Mucosa of rectum (tissue), 2 donors: ENCODE data around the gene ABCC4.

ENCODE experiments used
- H3K27ac ChIP-seq, 2 donors: one replicate each; pipeline ENCODE4 v1.7.0; 2013; ENCODE audit warnings: inconsistent platforms in 2 of 2, low read depth in 2 of 2, low read length in 2 of 2
- H3K27me3 ChIP-seq, 2 donors: one replicate each; pipeline ENCODE4 v1.7.0; 2013; ENCODE audit warnings: low read length in 2 of 2; ENCODE audit not compliant: control insufficient read depth in 2 of 2, insufficient read depth in 2 of 2
- H3K36me3 ChIP-seq, 2 donors: one replicate each; pipeline ENCODE4 v1.7.0; 2013; ENCODE audit warnings: low read length in 2 of 2; ENCODE audit not compliant: control insufficient read depth in 2 of 2, insufficient read depth in 2 of 2
- H3K4me1 ChIP-seq, 2 donors: one replicate each; pipeline ENCODE4 v1.7.0; 2013; ENCODE audit warnings: low read length in 2 of 2, mild to moderate bottlenecking in 1 of 2; ENCODE audit not compliant: control insufficient read depth in 2 of 2, insufficient read depth in 2 of 2
- H3K4me3 ChIP-seq, 2 donors: one replicate each; pipeline ENCODE4 v1.7.0; 2013; ENCODE audit warnings: low read length in 2 of 2
- H3K9ac ChIP-seq, 2 donors: one replicate each; pipeline ENCODE4 v1.7.0; 2013; ENCODE audit warnings: low read length in 2 of 2, low read depth in 1 of 2, mild to moderate bottlenecking in 1 of 2
- H3K9me3 ChIP-seq, 2 donors: one replicate each; pipeline ENCODE4 v1.7.0; 2013; ENCODE audit warnings: low read length in 2 of 2; ENCODE audit not compliant: control insufficient read depth in 2 of 2
- donor health status: healthy.
- donor health status: Normal muscosa, but diverticular disease.

ABCC4 gene

GRCh38 chr13:95086761-95087160 is 214.5 kb downstream of the ABCC4 start:
- Histone ChIP-seq H3K36me3 (no peaks in the 10 kb centered on the region), H3K9ac (no peak overlapping the region), H3K9me3 (no peaks in the 10 kb centered on the region), H3K27ac (no peak overlapping the region), H3K27me3 (no peaks in the 10 kb centered on the region), H3K4me3 (no peak overlapping the region), H3K4me1 (no peaks in the 10 kb centered on the region)

- Histone ChIP-seq H3K27me3 (no peaks in the 10 kb centered on the region), H3K36me3 (no peaks in the 10 kb centered on the region), H3K9ac (no peak overlapping the region), H3K4me3 (no peak overlapping the region), H3K9me3 (no peaks in the 10 kb centered on the region), H3K4me1 (no peaks in the 10 kb centered on the region), H3K27ac (no peak overlapping the region)
Measured at GRCh38 chr13:95083758-95084157, 217.5 kb downstream of the ABCC4 start.

GRCh38 chr13:95083066-95083465 is 218.2 kb downstream of the ABCC4 start:
- no peak overlapping the region for H3K4me3 ChIP-seq
- H3K9ac ChIP-seq = no peak overlapping the region
- H3K9me3 ChIP-seq = no peaks in the 10 kb centered on the region
- H3K27ac ChIP-seq = no peak overlapping the region
- no peaks in the 10 kb centered on the region for H3K4me1 ChIP-seq
- H3K36me3 ChIP-seq = peaks cover 0 to 3% of the 10 kb centered on the region in 2 donors
- no peaks in the 10 kb centered on the region for H3K27me3 ChIP-seq

GRCh38 chr13:95075506-95075905 is 225.7 kb downstream of the ABCC4 start:
- Histone ChIP-seq H3K36me3 (peaks cover 15% of the 10 kb centered on the region in 2 donors), H3K27me3 (no peaks in the 10 kb centered on the region), H3K4me1 (no peaks in the 10 kb centered on the region), H3K9me3 (no peaks in the 10 kb centered on the region), H3K9ac (no peak overlapping the region), H3K4me3 (no peak overlapping the region), H3K27ac (no peak overlapping the region)

GRCh38 chr13:95074820-95075219 is 226.4 kb downstream of the ABCC4 start:
- H3K9ac ChIP-seq = no peak overlapping the region
- H3K4me1 ChIP-seq = no peaks in the 10 kb centered on the region
- H3K27ac ChIP-seq = no peak overlapping the region
- peaks cover 19% of the 10 kb centered on the region in 2 donors for H3K36me3 ChIP-seq
- H3K4me3 ChIP-seq = no peak overlapping the region
- H3K27me3 ChIP-seq = no peaks in the 10 kb centered on the region
- H3K9me3 ChIP-seq = no peaks in the 10 kb centered on the region

GRCh38 chr13:95073747-95074311 is 227.4 kb downstream of the ABCC4 start:
- Histone ChIP-seq H3K4me3 (no peak overlapping the region), H3K4me1 (no peaks in the 10 kb centered on the region), H3K9ac (no peak overlapping the region), H3K27me3 (no peaks in the 10 kb centered on the region), H3K27ac (no peak overlapping the region), H3K9me3 (no peaks in the 10 kb centered on the region), H3K36me3 (peaks cover 19 to 24% of the 10 kb centered on the region in 2 donors)

- no peak overlapping the region for H3K27ac ChIP-seq
- no peaks in the 10 kb centered on the region for H3K27me3 ChIP-seq
- H3K9me3 ChIP-seq = no peaks in the 10 kb centered on the region
- H3K36me3 ChIP-seq = peaks cover 8 to 21% of the 10 kb centered on the region in 2 donors
- H3K4me3 ChIP-seq = no peak overlapping the region
- no peaks in the 10 kb centered on the region for H3K4me1 ChIP-seq
- H3K9ac ChIP-seq = no peak overlapping the region
Measured at GRCh38 chr13:95067303-95067702, 233.9 kb downstream of the ABCC4 start.

GRCh38 chr13:95060014-95060519 is 241.2 kb downstream of the ABCC4 start:
- no peak overlapping the region for H3K27ac ChIP-seq
- no peak overlapping the region for H3K4me3 ChIP-seq
- no peak overlapping the region for H3K9ac ChIP-seq
- H3K36me3 ChIP-seq = peaks cover 2 to 4% of the 10 kb centered on the region in 2 donors
- H3K27me3 ChIP-seq = no peaks in the 10 kb centered on the region
- no peaks in the 10 kb centered on the region for H3K9me3 ChIP-seq
- H3K4me1 ChIP-seq = no peaks in the 10 kb centered on the region

- Histone ChIP-seq H3K27me3 (no peaks in the 10 kb centered on the region), H3K9me3 (no peaks in the 10 kb centered on the region), H3K9ac (no peak overlapping the region), H3K4me1 (no peaks in the 10 kb centered on the region), H3K36me3 (peaks cover 2 to 4% of the 10 kb centered on the region in 2 donors), H3K4me3 (no peak overlapping the region), H3K27ac (no peak overlapping the region)
Measured at GRCh38 chr13:95059306-95059705, 241.9 kb downstream of the ABCC4 start.

- Histone ChIP-seq H3K27ac (no peak overlapping the region), H3K9me3 (no peaks in the 10 kb centered on the region), H3K36me3 (peaks cover 2 to 4% of the 10 kb centered on the region in 2 donors), H3K9ac (no peak overlapping the region), H3K27me3 (no peaks in the 10 kb centered on the region), H3K4me3 (no peak overlapping the region), H3K4me1 (no peaks in the 10 kb centered on the region)
Measured at GRCh38 chr13:95058680-95059079, 242.6 kb downstream of the ABCC4 start.
